HEK293 (cell line): ENCODE measurements around the gene PSTPIP2.
A peak's percentile ranks its signal among the peaks of the same experiment; 100 is the strongest.

Experiments
- CTCF ChIA-PET: fragments of 350-600 bp; formaldehyde crosslinking; extraction: SDS; loops from one replicate; lab custom pipeline; 2021; ENCODE audit warnings: antibody characterized with exemption; lab: Yijun Ruan, JAX
- POLR2A ChIA-PET: fragments of 300-600 bp; formaldehyde crosslinking; extraction: SDS; loops from one replicate; lab custom pipeline; 2020; ENCODE audit warnings: antibody characterized with exemption, inconsistent platforms; lab: Yijun Ruan, JAX
- H3K27ac ChIP-seq: fragments of 200-500 bp; sonication (Bioruptor generic); 2 replicates; pipeline ENCODE4 v1.5.1; 2014; ENCODE audit warnings: low read depth, low read length, control low read depth, inconsistent platforms; ENCODE audit errors: extremely low read depth
- H3K36me3 ChIP-seq, 2 experiments: fragments of 200-500 bp in 1 of 2; sonication (Bioruptor generic) in 1 of 2; 1 replicate in 1 of 2; 2 replicates in 1 of 2; pipeline ENCODE4 v1.5.1; 2014 to 2017; ENCODE audit warnings: inconsistent platforms in 2 of 2, low read length in 2 of 2; ENCODE audit not compliant: control insufficient read depth in 2 of 2, insufficient read depth in 1 of 2
- H3K4me1 ChIP-seq: fragments of 200-500 bp; sonication (Bioruptor generic); 2 replicates; pipeline ENCODE4 v1.5.1; 2014; ENCODE audit warnings: mild to moderate bottlenecking, low read length, inconsistent platforms; ENCODE audit not compliant: control insufficient read depth, insufficient read depth
- H3K4me3 ChIP-seq: 2 replicates; pipeline ENCODE4 v1.5.1; 2011; ENCODE audit warnings: low read depth, mild to moderate bottlenecking, control low read depth, low read length, moderate library complexity
- H3K9me3 ChIP-seq: fragments of 200-500 bp; sonication (Bioruptor generic); 2 replicates; pipeline ENCODE4 v1.5.1; 2014; ENCODE audit warnings: low read depth, low read length, inconsistent platforms; ENCODE audit not compliant: control insufficient read depth, insufficient read depth
- BCL11B ChIP-seq: fragments of 450-650 bp; formaldehyde crosslinking; IDR thresholded peaks from 2 replicates; pipeline ENCODE4 v1.5.1; 2016; ENCODE audit warnings: low read depth, missing biosample characterization, missing genetic modification characterization
- TCF7L2 ChIP-seq: IDR thresholded peaks from 2 replicates; pipeline ENCODE4 v1.6.1; 2011; ENCODE audit warnings: low read depth, mild to moderate bottlenecking, inconsistent platforms, low read length, moderate library complexity, borderline replicate concordance
- ZBTB21 ChIP-seq: fragments of 450-650 bp; formaldehyde crosslinking; IDR thresholded peaks from 2 replicates; pipeline ENCODE4 v1.5.1; 2017; ENCODE audit warnings: missing biosample characterization, missing genetic modification characterization
- ZBTB49 ChIP-seq: fragments of 450-650 bp; formaldehyde crosslinking; IDR thresholded peaks from 2 replicates; pipeline ENCODE4 v1.5.1; 2016; ENCODE audit warnings: missing biosample characterization, missing genetic modification characterization, low read depth
- ZNF10 ChIP-seq: fragments of 450-650 bp; formaldehyde crosslinking; IDR thresholded peaks from 2 replicates; pipeline ENCODE4 v1.5.1; 2017; ENCODE audit warnings: missing biosample characterization, missing genetic modification characterization
- ZNF132 ChIP-seq: fragments of 450-650 bp; formaldehyde crosslinking; IDR thresholded peaks from 2 replicates; pipeline ENCODE4 v1.5.1; 2017; ENCODE audit warnings: missing biosample characterization, missing genetic modification characterization, borderline replicate concordance
- ZNF148 ChIP-seq: fragments of 450-650 bp; formaldehyde crosslinking; IDR thresholded peaks from 2 replicates; pipeline ENCODE4 v1.5.0; 2017; ENCODE audit warnings: missing biosample characterization, missing genetic modification characterization, borderline replicate concordance
- ZNF223 ChIP-seq: fragments of 450-650 bp; formaldehyde crosslinking; IDR thresholded peaks from 2 replicates; pipeline ENCODE4 v1.5.1; 2016; ENCODE audit warnings: missing biosample characterization, missing genetic modification characterization
- ZNF24 ChIP-seq: fragments of 450-650 bp; formaldehyde crosslinking; IDR thresholded peaks from 2 replicates; pipeline ENCODE4 v1.5.1; 2016; ENCODE audit warnings: missing biosample characterization, missing genetic modification characterization
- ZNF26 ChIP-seq: fragments of 450-650 bp; formaldehyde crosslinking; IDR thresholded peaks from 2 replicates; pipeline ENCODE4 v1.5.1; 2016; ENCODE audit warnings: missing biosample characterization, missing genetic modification characterization
- ZNF274 ChIP-seq, 2 experiments: fragments of 200-500 bp in 1 of 2; fragments of 450-650 bp in 1 of 2; sonication (Bioruptor generic) in 1 of 2; formaldehyde crosslinking in 1 of 2; IDR thresholded peaks; 2 replicates each; pipeline versions ENCODE4 v1.5.1 to v1.6.1; 2014 to 2016; ENCODE audit warnings: borderline replicate concordance in 1 of 2, inconsistent platforms in 1 of 2, low read length in 1 of 2, missing biosample characterization in 1 of 2, missing genetic modification characterization in 1 of 2
- ZNF280D ChIP-seq: fragments of 450-650 bp; formaldehyde crosslinking; IDR thresholded peaks from 2 replicates; pipeline ENCODE4 v1.5.1; 2016; ENCODE audit warnings: missing biosample characterization, missing genetic modification characterization
- ZNF324 ChIP-seq: fragments of 450-650 bp; formaldehyde crosslinking; IDR thresholded peaks from 2 replicates; pipeline ENCODE4 v1.5.1; 2016; ENCODE audit warnings: missing biosample characterization, missing genetic modification characterization
- ZNF391 ChIP-seq: fragments of 450-650 bp; formaldehyde crosslinking; IDR thresholded peaks from 2 replicates; pipeline ENCODE4 v1.5.1; 2016; ENCODE audit warnings: low read depth, missing biosample characterization, missing genetic modification characterization, borderline replicate concordance
- ZNF48 ChIP-seq: fragments of 450-650 bp; formaldehyde crosslinking; IDR thresholded peaks from 2 replicates; pipeline ENCODE4 v1.5.1; 2016; ENCODE audit warnings: missing biosample characterization, missing genetic modification characterization
- ZNF660 ChIP-seq: fragments of 450-650 bp; IDR thresholded peaks from 2 replicates; pipeline ENCODE4 v1.5.1; 2018; ENCODE audit warnings: missing biosample characterization, mild to moderate bottlenecking, missing genetic modification characterization
- ZNF701 ChIP-seq: fragments of 450-650 bp; formaldehyde crosslinking; IDR thresholded peaks from 2 replicates; pipeline ENCODE4 v1.5.1; 2016; ENCODE audit warnings: missing biosample characterization, missing genetic modification characterization
- ZNF776 ChIP-seq: fragments of 450-650 bp; formaldehyde crosslinking; IDR thresholded peaks from 2 replicates; pipeline ENCODE4 v1.5.0; 2017; ENCODE audit warnings: missing biosample characterization, missing genetic modification characterization, borderline replicate concordance
- ZNF792 ChIP-seq: fragments of 450-650 bp; formaldehyde crosslinking; IDR thresholded peaks from 2 replicates; pipeline ENCODE4 v1.5.1; 2016; ENCODE audit warnings: missing biosample characterization, missing genetic modification characterization
- ZNF837 ChIP-seq: fragments of 450-650 bp; formaldehyde crosslinking; IDR thresholded peaks from 2 replicates; pipeline ENCODE4 v1.5.1; 2016; ENCODE audit warnings: missing biosample characterization, missing genetic modification characterization
- ZSCAN30 ChIP-seq: fragments of 450-650 bp; IDR thresholded peaks from 2 replicates; pipeline ENCODE4 v1.5.1; 2018; ENCODE audit warnings: missing biosample characterization, mild to moderate bottlenecking, missing genetic modification characterization, moderate library complexity

Gene PSTPIP2

GRCh38 chr18:45940724-45941123 is 131.3 kb downstream of the PSTPIP2 start:
- peak; percentile 65 for TF ChIP-seq ZNF26 (tag by site-specific recombination)
- TF ChIP-seq ZBTB49 (tag by site-specific recombination) = no peak
- no peak for TF ChIP-seq ZNF132 (tag by site-specific recombination)
- no peak overlapping the region for H3K4me3 ChIP-seq
- POLR2A ChIA-PET = no interaction called here
- H3K27ac ChIP-seq = no peak overlapping the region
- CTCF ChIA-PET = no interaction called here
- peaks cover 52 to 78% of the 10 kb centered on the region in 2 experiments for H3K36me3 ChIP-seq
- no peaks in the 10 kb centered on the region for H3K9me3 ChIP-seq
- H3K4me1 ChIP-seq = no peaks in the 10 kb centered on the region

GRCh38 chr18:45939236-45939635 is 132.8 kb downstream of the PSTPIP2 start:
- no peak for TF ChIP-seq ZNF837 (tag by site-specific recombination)
- TF ChIP-seq ZNF148 = no peak
- TF ChIP-seq ZNF280D = no peak
- TF ChIP-seq ZNF792 (tag by site-specific recombination) = no peak
- TF ChIP-seq ZBTB21 (tag by site-specific recombination) = no peak
- no peak for TF ChIP-seq ZSCAN30 (tag by site-specific recombination)
- no peak for TF ChIP-seq ZNF776 (tag by site-specific recombination)
- TF ChIP-seq BCL11B = no peak
- no peak for TF ChIP-seq TCF7L2
- CTCF ChIA-PET = no interaction called here
- Histone ChIP-seq H3K27ac (no peak overlapping the region), H3K4me3 (no peak overlapping the region), H3K9me3 (no peaks in the 10 kb centered on the region), H3K4me1 (no peaks in the 10 kb centered on the region), H3K36me3 (peaks cover 42 to 72% of the 10 kb centered on the region in 2 experiments)
- POLR2A ChIA-PET = no interaction called here

- ChIA-PET CTCF (no interaction called here), POLR2A (interaction anchor here (0.7 kb wide), 1 partner anchor 375 kb away, joined by 3 read pairs; no protein-coding TSS in a partner anchor)
- no peak overlapping the region for H3K27ac ChIP-seq
- H3K4me1 ChIP-seq = no peaks in the 10 kb centered on the region
- H3K4me3 ChIP-seq = no peak overlapping the region
- H3K36me3 ChIP-seq = peaks cover 38 to 65% of the 10 kb centered on the region in 2 experiments
- no peaks in the 10 kb centered on the region for H3K9me3 ChIP-seq
- TF ChIP-seq ZNF223 (no peak), ZNF24 (tag by site-specific recombination) (no peak), ZNF391 (tag by site-specific recombination) (no peak), ZNF48 (tag by site-specific recombination) (no peak), ZNF701 (no peak), ZNF274 (IDR thresholded peaks at IDR 0.05; ENCODE audit: low read length) (no peak), ZNF274 (tag by site-specific recombination; IDR thresholded peaks at IDR 0.05; ENCODE audit: borderline replicate concordance) (no peak), ZNF10 (tag by site-specific recombination) (no peak), ZNF324 (tag by site-specific recombination) (no peak), ZNF660 (no peak)
Measured at GRCh38 chr18:45938488-45938935, 133.5 kb downstream of the PSTPIP2 start.
